NCI-H1092 (cell line): ENCODE data around the gene RNF114.
"Not testable (repeated sequence)": the region's sequence is repeated elsewhere in the genome, so short reads cannot be mapped to it uniquely, and the experiment has no call there.

ENCODE experiments used
- DNase-seq: peaks from one replicate; lab custom pipeline; 2025; lab: John Stamatoyannopoulos, UW

Gene RNF114

DNA sequence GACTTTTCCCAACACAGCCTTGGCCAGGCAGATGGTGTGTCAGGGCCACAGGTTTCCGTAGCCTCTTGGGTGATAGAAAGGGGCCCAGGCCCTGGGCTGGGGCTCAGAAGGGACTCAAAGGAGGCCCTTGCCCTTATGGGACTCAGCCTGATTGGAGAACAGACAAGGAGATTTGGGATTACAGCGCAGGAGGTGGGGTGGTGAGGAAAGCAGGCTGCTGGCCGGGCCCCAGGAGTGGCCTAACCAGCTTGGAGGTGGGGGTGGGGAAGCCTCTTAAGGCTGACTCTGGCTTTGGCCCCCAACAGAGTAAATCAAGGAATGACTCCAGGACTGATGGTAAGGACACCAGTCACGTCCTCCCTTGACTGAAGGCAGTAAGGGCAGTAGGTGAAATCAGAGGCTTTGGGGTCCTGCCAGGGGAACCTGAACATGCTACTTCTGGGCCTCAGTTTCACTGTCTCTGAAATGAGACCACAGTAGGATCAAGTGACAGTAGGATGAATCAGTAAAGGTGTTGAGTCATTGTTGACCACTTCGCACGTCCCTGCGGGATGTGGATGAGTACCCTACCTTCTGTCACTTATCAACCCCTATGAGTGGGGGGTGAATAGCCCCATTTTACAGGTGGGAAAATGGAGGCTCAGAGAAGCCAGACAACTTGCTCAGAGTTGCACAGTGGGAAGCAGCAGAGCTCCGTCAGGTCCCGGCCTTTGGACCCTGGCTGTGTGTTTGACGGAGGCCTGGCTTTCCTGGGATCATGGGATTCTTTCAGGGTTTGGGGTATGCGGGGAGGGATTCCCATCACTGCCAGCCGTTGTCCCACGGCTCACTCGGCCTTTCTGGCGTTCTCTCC lies 51.0 kb downstream of the RNF114 start:
- DNase-seq = no peak

DNA sequence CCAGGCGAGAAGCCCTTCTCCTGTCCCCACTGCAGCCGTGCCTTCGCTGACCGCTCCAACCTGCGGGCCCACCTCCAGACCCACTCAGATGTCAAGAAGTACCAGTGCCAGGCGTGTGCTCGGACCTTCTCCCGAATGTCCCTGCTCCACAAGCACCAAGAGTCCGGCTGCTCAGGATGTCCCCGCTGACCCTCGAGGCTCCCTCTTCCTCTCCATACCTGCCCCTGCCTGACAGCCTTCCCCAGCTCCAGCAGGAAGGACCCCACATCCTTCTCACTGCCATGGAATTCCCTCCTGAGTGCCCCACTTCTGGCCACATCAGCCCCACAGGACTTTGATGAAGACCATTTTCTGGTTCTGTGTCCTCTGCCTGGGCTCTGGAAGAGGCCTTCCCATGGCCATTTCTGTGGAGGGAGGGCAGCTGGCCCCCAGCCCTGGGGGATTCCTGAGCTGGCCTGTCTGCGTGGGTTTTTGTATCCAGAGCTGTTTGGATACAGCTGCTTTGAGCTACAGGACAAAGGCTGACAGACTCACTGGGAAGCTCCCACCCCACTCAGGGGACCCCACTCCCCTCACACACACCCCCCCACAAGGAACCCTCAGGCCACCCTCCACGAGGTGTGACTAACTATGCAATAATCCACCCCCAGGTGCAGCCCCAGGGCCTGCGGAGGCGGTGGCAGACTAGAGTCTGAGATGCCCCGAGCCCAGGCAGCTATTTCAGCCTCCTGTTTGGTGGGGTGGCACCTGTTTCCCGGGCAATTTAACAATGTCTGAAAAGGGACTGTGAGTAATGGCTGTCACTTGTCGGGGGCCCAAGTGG lies 51.9 kb downstream of the RNF114 start:
- no peak for DNase-seq

DNA sequence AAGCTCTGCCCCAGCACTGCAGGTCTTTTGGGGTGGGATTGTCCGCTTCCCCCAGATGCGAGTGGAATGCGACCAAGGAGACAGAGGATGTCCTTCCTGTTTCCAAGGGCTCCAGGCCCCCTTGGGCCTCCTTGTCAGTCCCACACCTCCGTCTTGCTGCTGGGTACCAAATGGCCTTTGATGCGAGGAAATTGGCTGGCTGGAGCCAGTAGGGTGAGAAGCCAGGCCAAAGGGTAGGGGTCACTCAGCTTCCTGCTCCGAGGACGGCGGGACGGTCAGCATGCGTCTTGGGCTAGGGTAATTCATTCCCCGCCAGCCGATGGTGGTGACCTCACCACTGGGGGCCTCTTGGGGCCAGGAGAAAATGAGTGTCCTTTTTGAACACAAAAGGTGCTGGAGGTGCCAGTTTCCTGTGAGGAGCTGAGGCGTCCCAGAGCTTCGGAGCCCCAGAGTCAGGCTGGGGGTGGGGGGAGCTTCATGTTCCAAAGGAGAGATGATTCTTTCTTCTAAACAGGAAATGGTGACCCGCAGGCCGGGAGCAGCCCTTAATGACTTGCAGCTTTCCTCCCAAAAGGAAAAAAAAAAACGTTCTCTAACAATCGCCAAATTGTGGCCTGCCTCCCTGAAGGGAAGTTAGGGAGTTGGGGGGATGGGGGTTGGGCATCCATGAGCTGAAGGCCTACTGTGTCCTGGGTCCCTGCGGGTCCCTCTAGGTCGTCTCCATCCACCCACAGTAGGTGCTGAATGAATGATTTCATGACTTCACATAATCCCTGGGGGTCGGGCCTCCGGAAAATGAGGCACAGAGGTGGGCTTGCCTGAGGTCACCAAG lies 53.3 kb downstream of the RNF114 start:
- no peak for DNase-seq

DNA sequence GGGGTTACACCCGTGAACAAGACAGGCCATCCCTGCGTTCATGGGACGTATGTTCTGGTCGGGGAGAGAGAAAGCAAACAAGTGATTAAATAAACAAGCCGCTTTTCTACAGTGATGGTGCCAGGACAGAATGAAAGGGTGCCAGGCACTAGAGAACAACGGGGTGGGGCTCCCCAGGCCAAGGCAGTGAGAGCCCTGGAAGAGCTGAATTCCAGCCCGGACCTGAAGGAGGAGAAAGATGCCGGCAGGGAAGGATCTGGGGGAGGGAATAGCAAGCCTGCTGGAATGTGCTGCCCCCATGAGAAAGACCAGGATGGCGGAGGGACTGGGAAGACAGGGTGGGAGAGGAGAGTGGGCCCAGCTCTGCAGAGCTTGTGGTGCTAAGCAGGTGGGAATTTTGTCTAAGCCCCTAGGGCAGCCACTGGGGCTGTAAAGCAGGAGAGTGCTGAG lies 54.1 kb downstream of the RNF114 start:
- DNase-seq = no peak

GRCh38 chr20:49993301-49993751 lies 57.1 kb downstream of the RNF114 start:
- no peak for DNase-seq

- no peak for DNase-seq
Measured at GRCh38 chr20:49995586-49995985, 59.4 kb downstream of the RNF114 start.

- not testable (repeated sequence) for DNase-seq
Measured at GRCh38 chr20:49998478-49999188, 62.4 kb downstream of the RNF114 start.

GRCh38 chr20:49999329-49999728 lies 63.1 kb downstream of the RNF114 start:
- DNase-seq = no peak

DNA sequence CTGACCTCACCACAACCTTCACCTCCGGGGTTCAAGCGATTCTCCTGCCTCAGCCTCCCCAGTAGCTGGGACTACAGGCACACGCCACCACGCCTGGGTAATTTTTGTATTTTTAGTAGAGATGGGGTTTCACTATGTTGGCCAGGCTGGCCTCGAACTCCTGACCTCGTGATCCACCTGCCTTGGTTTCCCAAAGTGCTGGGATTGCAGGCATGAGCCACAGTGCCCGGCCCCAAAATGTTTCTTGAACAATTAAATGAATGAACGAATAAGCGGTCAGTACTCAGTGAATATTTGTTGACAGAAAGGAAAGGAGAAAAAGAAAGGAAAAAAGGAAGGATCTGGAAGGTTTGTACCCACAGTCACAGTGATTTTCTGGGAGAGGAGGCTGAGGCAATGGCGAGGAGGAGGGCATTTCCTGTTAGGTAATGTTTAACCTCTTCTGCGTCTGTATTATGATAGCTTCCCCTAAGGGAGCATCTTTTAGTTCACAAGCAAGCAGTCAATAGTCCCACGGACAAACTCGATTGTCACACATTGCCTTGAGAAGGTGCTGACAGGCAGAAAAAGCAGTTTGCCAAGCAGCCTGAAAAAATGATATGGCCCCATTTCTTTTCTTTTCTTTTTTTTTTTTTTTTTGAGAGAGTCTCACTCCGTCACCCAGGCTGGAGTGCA lies 64.5 kb downstream of the RNF114 start:
- DNase-seq = not testable (repeated sequence)

DNA sequence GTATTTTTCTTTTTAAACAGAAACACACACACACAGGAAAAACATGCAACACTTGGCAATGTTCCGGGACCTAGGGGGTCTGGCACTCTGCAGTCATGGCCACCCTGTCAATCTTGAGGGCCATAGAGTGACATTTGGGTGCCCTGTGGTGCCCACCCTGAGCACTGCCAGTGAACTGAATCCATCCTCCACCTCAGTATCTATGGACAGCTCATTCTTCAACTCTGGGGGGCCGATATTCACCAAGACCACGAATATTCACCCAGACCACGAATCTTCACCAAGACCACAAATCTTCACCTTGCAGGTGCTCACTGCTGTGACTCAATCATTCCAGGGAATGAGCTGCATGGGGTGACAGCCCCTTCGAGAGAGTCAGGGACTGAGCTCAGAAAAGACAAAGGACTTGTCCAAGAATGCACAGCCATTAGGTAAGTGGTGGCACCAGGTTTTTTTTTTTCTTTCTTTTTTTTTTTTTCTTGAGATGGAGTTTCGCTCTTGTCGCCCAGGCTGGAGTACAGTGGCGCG lies 65.7 kb downstream of the RNF114 start:
- no peak for DNase-seq

DNA sequence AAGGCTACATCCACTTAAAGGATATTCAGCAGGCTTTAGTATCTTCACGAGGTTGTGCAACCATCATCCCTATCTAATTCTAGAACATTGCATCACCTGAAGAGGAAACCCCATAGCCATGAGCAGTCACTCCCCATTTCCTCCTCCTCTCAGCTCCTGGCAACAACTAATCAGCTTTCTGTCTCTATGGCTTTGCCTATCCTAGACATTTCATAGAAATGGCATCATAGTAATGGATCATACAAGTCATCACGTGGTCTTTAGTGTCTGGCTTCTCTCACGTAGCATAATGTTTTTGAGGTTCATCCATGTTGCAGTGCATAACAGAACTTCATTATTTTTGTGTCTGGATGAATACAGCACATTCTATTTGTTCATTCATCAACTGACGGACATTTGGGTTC lies 67.1 kb downstream of the RNF114 start:
- DNase-seq = no peak
